IMR-90 (cell line): ENCODE measurements around the gene CLBA1. TPM values are rescaled to one million over a fixed set of nuclear protein-coding genes. Genes with fewer than 3 reads are reported as not detected.
A peak's percentile ranks its signal among the peaks of the same experiment; 100 is the strongest.

Source experiments
- ATAC-seq: fragments of 200-7000 bp; cut with Tn5 transposase; 2 replicates; pipeline ENCODE4 v1.9.1; 2020; ENCODE audit warnings: low read depth, mild to moderate bottlenecking, moderate library complexity
- BruUV-seq: library from RNA; stranded (reverse); fragments of 400-500 nt; replicated peaks from 2 replicates; lab custom pipeline; 2021; lab: Mats Ljungman, UMichigan
- CTCF ChIA-PET: fragments of 300-600 bp; formaldehyde crosslinking; extraction: SDS; loops from one replicate; lab custom pipeline; 2021; ENCODE audit warnings: antibody characterized with exemption; lab: Yijun Ruan, JAX
- POLR2A ChIA-PET: fragments of 300-600 bp; sonication (Branson Sonifier 250); formaldehyde crosslinking; loops from one replicate; lab custom pipeline; 2022; ENCODE audit warnings: antibody characterized with exemption; ENCODE audit not compliant: unreplicated experiment; lab: Charles Lee
- DNase-seq: peaks from one replicate; pipeline ENCODE4 v3.0.0; 2013
- H2AFZ ChIP-seq: replicated peaks from 2 replicates; pipeline ENCODE3; 2013; ENCODE audit warnings: low read length, mild to moderate bottlenecking; ENCODE audit not compliant: poor library complexity
- H2AK5ac ChIP-seq: 2 replicates; pipeline ENCODE4 v1.6.1; 2013; ENCODE audit warnings: low read depth, low read length, inconsistent platforms
- H2AK9ac ChIP-seq: replicated peaks from 2 replicates; pipeline ENCODE3; 2013; ENCODE audit warnings: mild to moderate bottlenecking, low read depth, low read length, moderate library complexity; ENCODE audit not compliant: poor library complexity
- H2BK120ac ChIP-seq: 2 replicates; pipeline ENCODE4 v1.6.1; 2013; ENCODE audit warnings: low read depth, low read length, inconsistent platforms
- H2BK15ac ChIP-seq: 3 replicates; pipeline ENCODE4 v1.6.1; 2013; ENCODE audit warnings: low read depth, low read length, inconsistent platforms
- H2BK20ac ChIP-seq: 2 replicates; pipeline ENCODE4 v1.6.1; 2013; ENCODE audit warnings: low read depth, mild to moderate bottlenecking, inconsistent platforms, low read length, moderate library complexity
- H2BK5ac ChIP-seq: 2 replicates; pipeline ENCODE4 v1.6.1; 2013; ENCODE audit warnings: mild to moderate bottlenecking, low read depth, low read length, inconsistent platforms; ENCODE audit not compliant: poor library complexity, severe bottlenecking
- H3K14ac ChIP-seq: replicated peaks from 2 replicates; pipeline ENCODE4 v1.6.1; 2013; ENCODE audit warnings: low read depth, low read length, inconsistent platforms
- H3K18ac ChIP-seq: 2 replicates; pipeline ENCODE4 v1.6.1; 2013; ENCODE audit warnings: low read depth, low read length, control low read depth
- H3K23ac ChIP-seq: 2 replicates; pipeline ENCODE4 v1.6.1; 2013; ENCODE audit warnings: low read depth, low read length, inconsistent platforms
- H3K27ac ChIP-seq: 2 replicates; pipeline ENCODE4 v1.5.1; 2013; ENCODE audit warnings: mild to moderate bottlenecking, control low read depth, low read length; ENCODE audit not compliant: insufficient read depth
- H3K27me3 ChIP-seq: 2 replicates; pipeline ENCODE4 v1.6.1; 2013; ENCODE audit warnings: low read length; ENCODE audit not compliant: control insufficient read depth, insufficient read depth
- H3K36me3 ChIP-seq: 2 replicates; pipeline ENCODE4 v1.6.1; 2013; ENCODE audit warnings: low read length, mixed read lengths; ENCODE audit not compliant: control insufficient read depth, insufficient read depth
- H3K4ac ChIP-seq: 2 replicates; pipeline ENCODE4 v1.6.1; 2013; ENCODE audit warnings: low read depth, low read length, inconsistent platforms
- H3K4me1 ChIP-seq: 2 replicates; pipeline ENCODE4 v1.6.1; 2013; ENCODE audit warnings: low read length, mixed read lengths; ENCODE audit not compliant: control insufficient read depth, insufficient read depth
- H3K4me2 ChIP-seq: 2 replicates; pipeline ENCODE4 v1.6.1; 2013; ENCODE audit warnings: low read depth, mild to moderate bottlenecking, control low read depth, low read length, moderate library complexity
- H3K4me3 ChIP-seq: 2 replicates; pipeline ENCODE4 v1.5.1; 2013; ENCODE audit warnings: low read depth, mild to moderate bottlenecking, control low read depth, low read length, moderate library complexity; ENCODE audit not compliant: insufficient read depth
- H3K56ac ChIP-seq: 2 replicates; pipeline ENCODE4 v1.6.1; 2013; ENCODE audit warnings: low read length, inconsistent platforms; ENCODE audit not compliant: insufficient read depth; ENCODE audit errors: extremely low read depth
- H3K79me1 ChIP-seq, 2 experiments: 2 replicates each; pipeline ENCODE4 v1.6.1; 2013; ENCODE audit warnings: low read length in 2 of 2, inconsistent platforms in 1 of 2, low read depth in 1 of 2
- H3K9ac ChIP-seq: 2 replicates; pipeline ENCODE4 v1.6.1; 2013; ENCODE audit warnings: low read depth, low read length, control low read depth
- H3K9me1 ChIP-seq: 2 replicates; pipeline ENCODE4 v1.6.1; 2013; ENCODE audit warnings: low read length, inconsistent platforms; ENCODE audit not compliant: insufficient read depth
- H3K9me3 ChIP-seq: 2 replicates; pipeline ENCODE4 v1.6.1; 2013; ENCODE audit warnings: low read length; ENCODE audit not compliant: control insufficient read depth, insufficient read depth
- H4K20me1 ChIP-seq: 2 replicates; pipeline ENCODE4 v1.6.1; 2013; ENCODE audit warnings: low read length, inconsistent platforms; ENCODE audit not compliant: insufficient read depth
- H4K5ac ChIP-seq: 2 replicates; pipeline ENCODE4 v1.6.1; 2013; ENCODE audit warnings: mild to moderate bottlenecking, low read depth, low read length, control low read depth
- H4K8ac ChIP-seq, 2 experiments: 2 replicates each; pipeline ENCODE4 v1.6.1; 2013; ENCODE audit warnings: low read depth in 2 of 2, low read length in 2 of 2, control low read depth in 1 of 2, inconsistent platforms in 1 of 2
- H4K91ac ChIP-seq: 2 replicates; pipeline ENCODE4 v1.6.1; 2013; ENCODE audit warnings: low read depth, low read length, inconsistent platforms; ENCODE audit not compliant: insufficient read depth
- BHLHE40 ChIP-seq: fragments of 150-350 bp; IDR thresholded peaks from 2 replicates; pipeline ENCODE4 v1.6.1; 2016; ENCODE audit warnings: mild to moderate bottlenecking, low read depth, low read length
- FOS ChIP-seq: fragments of 150-350 bp; IDR thresholded peaks from 2 replicates; pipeline ENCODE4 v1.6.1; 2016; ENCODE audit warnings: low read depth, low read length
- NFE2L2 ChIP-seq: fragments of 150-350 bp; IDR thresholded peaks from 2 replicates; pipeline ENCODE4 v1.6.1; 2016; ENCODE audit warnings: low read depth, mild to moderate bottlenecking, low read length
- WGBS, 2 experiments: methylation state at CpG; one replicate each; pipeline versions ENCODE4 v1.1.5 to v1.1.7; 2013; ENCODE audit warnings: missing lambda C conversion rate in 2 of 2; ENCODE audit not compliant: insufficient read length in 1 of 2; ENCODE audit errors: extremely low coverage in 2 of 2; 5-methylcytosine and 5-hydroxymethylcytosine counted together
- dilution Hi-C: fragments of 300-500 bp; cut with HindIII; formaldehyde crosslinking; loops from one replicate; pipeline ENCODE4 v1.14.3; 2018; ENCODE audit warnings: low sequenced_read_pairs; ENCODE audit not compliant: unreplicated experiment
- in situ Hi-C: fragments of 300-500 bp; cut with MboI; formaldehyde crosslinking; loops from 3 replicates; pipeline ENCODE4 v1.14.3; 2019; ENCODE audit warnings: low sequenced_read_pairs, inconsistent platforms, mixed read lengths
- intact Hi-C: fragments of 100-400 bp; cut with micrococcal nuclease; formaldehyde crosslinking; loops from 2 replicates; pipeline ENCODE4 v1.10.0; 2022
- polyA plus RNA-seq, 3 experiments: library from polyadenylated mRNA; depleted of rRNA; stranded (reverse); fragments of >200 nt; gene quantifications; 2 replicates each; pipeline ENCODE4 v1.2.3, GENCODE V29; 2012; ENCODE audit warnings: low replicate concordance in 1 of 3
- total RNA-seq: library from RNA; depleted of rRNA; stranded (reverse); fragments of >200 nt; gene quantifications from 2 replicates; pipeline ENCODE4 v1.2.3, GENCODE V29; 2012

The CLBA1 gene
- total and polyA plus RNA-seq, 2 of the 4 experiments (the other 2 are of a cell fraction): 2.7 to 6.2 TPM

DNA sequence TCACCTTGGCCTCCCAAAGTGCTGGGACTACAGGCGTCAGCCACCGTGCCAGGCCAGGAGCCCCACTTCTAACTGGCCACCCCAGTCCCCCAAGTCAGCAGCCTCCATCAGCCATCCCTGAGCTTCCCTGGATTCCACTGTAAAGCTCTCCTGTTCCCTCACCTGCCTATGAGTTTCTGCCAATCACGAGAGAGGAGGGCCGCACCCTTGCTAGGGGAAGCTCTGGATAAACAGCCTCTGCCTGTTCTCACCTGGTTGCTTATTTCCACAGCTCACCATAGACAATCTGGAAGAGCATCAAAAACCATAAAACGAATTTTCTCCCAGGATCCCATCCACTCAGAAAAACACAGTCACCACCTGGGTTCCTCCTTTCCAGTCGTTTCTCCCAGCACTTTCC lies 30.3 kb downstream of the CLBA1 start:
- CTCF ChIA-PET: no interaction called here
- DNase-seq (no peak), ATAC-seq (no peak)
- no peak overlapping the region for H3K18ac ChIP-seq
- peaks cover 77% of the 10 kb centered on the region for H4K20me1 ChIP-seq
- H2BK5ac ChIP-seq: no peak overlapping the region
- WGBS, 2 experiments: 100% methylated on average over 1 of the region's 6 CpGs; no CpG with 5 or more reads in 1 of the 2 experiments
- no peaks in the 10 kb centered on the region for H3K9me3 ChIP-seq
- POLR2A ChIA-PET: no interaction called here
- H3K4me1 ChIP-seq: peaks cover 30% of the 10 kb centered on the region
- dilution Hi-C loops (no loop called here), intact Hi-C loops (no loop called here), in situ Hi-C loops (no loop called here)
- no peak overlapping the region for H3K4me3 ChIP-seq
- no peak overlapping the region for H2BK20ac ChIP-seq
- H2AK9ac ChIP-seq: no peak overlapping the region
- no peak overlapping the region for H2AFZ ChIP-seq
- H4K8ac ChIP-seq: no peak overlapping the region
- H2AK5ac ChIP-seq: 0 out of 2 replicates have a peak overlapping the region, but pooled peaks have one; percentile 24
- peaks cover 10% of the 10 kb centered on the region for H3K36me3 ChIP-seq
- peaks cover 3 to 44% of the 10 kb centered on the region in 2 experiments; a peak in 3 of 4 replicates for H3K79me1 ChIP-seq
- H2BK120ac ChIP-seq: no peak overlapping the region
- H3K56ac ChIP-seq: no peak overlapping the region
- peak overlapping the region; percentile 60; the same call in 1 of the 2 replicates for H3K23ac ChIP-seq
- no peak overlapping the region for H3K4me2 ChIP-seq
- no peak overlapping the region for H4K5ac ChIP-seq
- no peak overlapping the region for H3K4ac ChIP-seq
- BruUV-seq: no TSS peak
- no peak overlapping the region for H3K14ac ChIP-seq
- no peaks in the 10 kb centered on the region for H3K27me3 ChIP-seq
- H2BK15ac ChIP-seq: no peak overlapping the region
- no peak for TF ChIP-seq BHLHE40
- TF ChIP-seq NFE2L2: no peak
- TF ChIP-seq FOS: no peak
- no peak overlapping the region for H3K27ac ChIP-seq
- H3K9ac ChIP-seq: no peak overlapping the region
- H3K9me1 ChIP-seq: peaks cover 30% of the 10 kb centered on the region
- no peak overlapping the region for H4K91ac ChIP-seq
